ENCODE measurements around the gene KRTAP22-2.

KRTAP22-2 gene

GRCh38 chr21:30561957-30562356 is 28.2 kb downstream of the KRTAP22-2 start:
- no peak for DNase-seq

DNA sequence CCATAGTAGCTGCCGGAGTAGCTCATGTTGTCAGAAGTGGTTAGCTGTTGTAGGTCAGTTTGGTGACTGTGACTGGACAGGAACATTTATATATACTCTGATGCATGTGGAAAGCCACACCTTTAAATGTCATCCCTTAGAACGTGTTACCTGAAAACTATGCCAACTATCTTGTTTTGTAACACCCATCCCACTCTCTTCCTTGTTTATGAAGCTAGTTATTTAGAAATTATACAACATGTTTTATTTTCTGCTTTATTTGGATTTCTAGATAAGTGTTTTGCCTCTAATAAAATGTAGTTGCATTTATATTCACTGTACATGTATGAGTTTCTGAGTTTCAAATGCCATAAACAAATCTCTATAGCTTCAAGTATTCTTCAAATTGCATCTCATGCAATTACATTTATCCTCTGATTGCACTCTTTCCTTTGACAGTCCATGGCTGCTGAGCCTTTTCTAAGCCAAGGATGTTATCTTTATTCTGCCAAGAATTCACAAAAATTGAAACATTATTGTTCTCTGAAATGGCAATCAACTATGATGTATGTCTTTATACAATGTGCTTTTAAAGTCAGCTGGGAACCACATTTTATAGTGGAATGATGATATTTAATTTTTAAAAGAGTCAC is 28.8 kb downstream of the KRTAP22-2 start, which contains the start of gene KRTAP19-7:
Gene KRTAP19-7 (minus strand): TSS at position 51 of the 632 bp plus-strand sequence. CDS start 25 bp downstream, at position 26.
- DNase-seq = no peak

DNA sequence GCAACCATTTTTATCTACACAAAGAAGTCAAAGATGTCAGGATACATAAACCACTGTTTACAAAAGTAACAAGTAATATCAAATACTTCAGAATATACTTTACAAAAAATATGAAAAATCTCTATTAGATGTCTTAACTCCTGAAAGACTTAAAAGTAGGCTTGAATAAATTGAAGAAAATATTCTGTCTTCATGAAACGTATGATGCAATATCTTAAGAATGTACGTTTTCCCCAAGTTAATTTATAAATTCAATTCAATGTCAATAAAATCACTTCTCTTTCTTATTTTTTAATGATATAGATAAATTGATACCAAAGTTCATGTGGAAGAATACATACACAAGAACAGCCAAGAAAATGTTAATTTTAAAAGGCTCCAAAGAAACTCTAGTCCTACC is 35.1 kb downstream of the KRTAP22-2 start:
- no peak for DNase-seq

- DNase-seq = no peak
Measured at GRCh38 chr21:30552782-30553181, 37.4 kb downstream of the KRTAP22-2 start.

GRCh38 chr21:30541764-30542163 is 48.4 kb downstream of the KRTAP22-2 start, which contains the start of gene KRTAP19-6:
TSS of gene KRTAP19-6 (minus strand) at chr21:30541864. CDS start at chr21:30541833, 31 bp downstream.
- DNase-seq = no peak

Data from inflammatory macrophage treated with lipopolysaccharide for 1 hour (primary cell).